Neuronal stem cell (in vitro differentiated cells): ENCODE measurements around the gene TNFSF15.

Experiments
- DNase-seq: peaks from one replicate; pipeline ENCODE4 v3.0.0-alpha.2; 2013; ENCODE audit warnings: low spot score
- H2AFZ ChIP-seq: one replicate; pipeline ENCODE4 v1.6.1; 2013; ENCODE audit warnings: mild to moderate bottlenecking, low read length, inconsistent platforms
- H2AK5ac ChIP-seq: 2 replicates; pipeline ENCODE4 v1.6.1; 2013; ENCODE audit warnings: low read depth, mild to moderate bottlenecking, inconsistent platforms, low read length, moderate library complexity, mixed read lengths
- H2BK120ac ChIP-seq: 2 replicates; pipeline ENCODE4 v1.6.1; 2013; ENCODE audit warnings: low read depth, mild to moderate bottlenecking, inconsistent platforms, low read length, moderate library complexity, mixed read lengths
- H2BK12ac ChIP-seq: one replicate; pipeline ENCODE4 v1.6.1; 2013; ENCODE audit warnings: low read length, inconsistent platforms
- H2BK15ac ChIP-seq: 2 replicates; pipeline ENCODE4 v1.6.1; 2013; ENCODE audit warnings: mild to moderate bottlenecking, low read length, inconsistent platforms, mixed read lengths
- H2BK5ac ChIP-seq: one replicate; pipeline ENCODE4 v1.6.1; 2013; ENCODE audit warnings: inconsistent platforms, mild to moderate bottlenecking, low read length, moderate library complexity
- H3K14ac ChIP-seq: one replicate; pipeline ENCODE4 v1.6.1; 2013; ENCODE audit warnings: low read length, inconsistent platforms
- H3K18ac ChIP-seq: 2 replicates; pipeline ENCODE4 v1.6.1; 2013; ENCODE audit warnings: low read length, inconsistent platforms
- H3K23ac ChIP-seq: 2 replicates; pipeline ENCODE4 v1.6.1; 2013; ENCODE audit warnings: low read depth, mild to moderate bottlenecking, mixed read lengths, low read length, inconsistent platforms; ENCODE audit not compliant: poor library complexity
- H3K27ac ChIP-seq: replicated peaks from 3 replicates; pipeline ENCODE4 v1.5.1; 2013; ENCODE audit warnings: low read length, inconsistent platforms
- H3K27me3 ChIP-seq, 3 experiments: 2 replicates each; pipeline ENCODE4 v1.6.1; 2013; ENCODE audit warnings: low read length in 3 of 3, mild to moderate bottlenecking in 2 of 3, inconsistent platforms in 1 of 3, low read depth in 1 of 3, mixed read lengths in 1 of 3, moderate library complexity in 1 of 3; ENCODE audit not compliant: control insufficient read depth in 3 of 3, insufficient read depth in 3 of 3
- H3K36me3 ChIP-seq, 2 donors: replicated peaks in 1 of 2; 2 replicates each; pipeline ENCODE4 v1.6.1; 2013; ENCODE audit warnings: low read length in 2 of 2; ENCODE audit not compliant: control insufficient read depth in 2 of 2, insufficient read depth in 2 of 2
- H3K4ac ChIP-seq: 2 replicates; pipeline ENCODE4 v1.6.1; 2013; ENCODE audit warnings: inconsistent platforms, mild to moderate bottlenecking, low read length, moderate library complexity
- H3K4me1 ChIP-seq, 2 donors: 1 replicate in 1 of 2; 2 replicates in 1 of 2; pipeline ENCODE4 v1.6.1; 2013; ENCODE audit warnings: low read length in 2 of 2, low read depth in 1 of 2; ENCODE audit not compliant: control insufficient read depth in 2 of 2, insufficient read depth in 1 of 2
- H3K4me2 ChIP-seq: one replicate; pipeline ENCODE4 v1.6.1; 2013; ENCODE audit warnings: mild to moderate bottlenecking, low read length, inconsistent platforms; ENCODE audit not compliant: insufficient read depth, poor library complexity, severe bottlenecking
- H3K4me3 ChIP-seq, 2 donors: 2 replicates each; pipeline ENCODE4 v1.5.1; 2013; ENCODE audit warnings: low read length in 2 of 2, mild to moderate bottlenecking in 2 of 2, inconsistent platforms in 1 of 2, moderate library complexity in 1 of 2
- H3K79me1 ChIP-seq: one replicate; pipeline ENCODE4 v1.6.1; 2013; ENCODE audit warnings: low read depth, mild to moderate bottlenecking, inconsistent platforms, low read length, moderate library complexity
- H3K9ac ChIP-seq: one replicate; pipeline ENCODE4 v1.6.1; 2013; ENCODE audit warnings: mild to moderate bottlenecking, low read depth, low read length, inconsistent platforms; ENCODE audit not compliant: poor library complexity
- H3K9me3 ChIP-seq, 2 donors: replicated peaks in 1 of 2; 2 replicates each; pipeline versions ENCODE3 to v1.6.1; 2013; ENCODE audit warnings: low read length in 2 of 2, mild to moderate bottlenecking in 2 of 2, inconsistent platforms in 1 of 2, low read depth in 1 of 2, mixed read lengths in 1 of 2, moderate library complexity in 1 of 2; ENCODE audit not compliant: control insufficient read depth in 2 of 2, insufficient read depth in 1 of 2
- H4K8ac ChIP-seq: one replicate; pipeline ENCODE4 v1.6.1; 2013; ENCODE audit warnings: low read depth, mild to moderate bottlenecking, inconsistent platforms, low read length, moderate library complexity
- H4K91ac ChIP-seq: one replicate; pipeline ENCODE4 v1.6.1; 2013; ENCODE audit warnings: low read length, low read depth, mild to moderate bottlenecking, inconsistent platforms; ENCODE audit not compliant: poor library complexity
- WGBS, 2 donors: extraction: QIAGEN DNeasy Blood & Tissue Kit; methylation state at CpG; one replicate each; pipeline ENCODE4 v1.1.7; 2013; ENCODE audit warnings: missing lambda C conversion rate in 2 of 2, mixed read lengths in 1 of 2; ENCODE audit not compliant: insufficient read length in 2 of 2, insufficient replicate concordance in 1 of 2; ENCODE audit errors: extremely low coverage in 2 of 2; 5-methylcytosine and 5-hydroxymethylcytosine counted together

TNFSF15 gene

GRCh38 chr9:114849450-114849849 is 43.6 kb upstream of the TNFSF15 start:
- H3K79me1 ChIP-seq: no peaks in the 10 kb centered on the region
- H3K4me1 ChIP-seq: peaks cover 0 to 3% of the 10 kb centered on the region in 2 donors
- no peak overlapping the region for H2BK120ac ChIP-seq
- no peak for DNase-seq
- no peaks in the 10 kb centered on the region for H3K9me3 ChIP-seq
- H3K36me3 ChIP-seq: no peaks in the 10 kb centered on the region
- no peak overlapping the region for H2AFZ ChIP-seq
- H3K27ac ChIP-seq: no peak overlapping the region
- H3K14ac ChIP-seq: no peak overlapping the region
- H3K4me3 ChIP-seq: no peak overlapping the region
- no peak overlapping the region for H3K23ac ChIP-seq
- no peak overlapping the region for H3K4ac ChIP-seq
- no peak overlapping the region for H3K9ac ChIP-seq
- no peak overlapping the region for H2BK15ac ChIP-seq
- no peak overlapping the region for H3K4me2 ChIP-seq
- H2BK5ac ChIP-seq: no peak overlapping the region
- H4K91ac ChIP-seq: no peak overlapping the region
- no peak overlapping the region for H2BK12ac ChIP-seq
- no CpG with 5 or more reads among the region's 2 CpGs for WGBS, 2 donors
- H3K18ac ChIP-seq: no peak overlapping the region
- no peak overlapping the region for H4K8ac ChIP-seq
- H2AK5ac ChIP-seq: no peak overlapping the region
- H3K27me3 ChIP-seq: no peaks in the 10 kb centered on the region

GRCh38 chr9:114847492-114848417 is 41.9 kb upstream of the TNFSF15 start:
- WGBS, 2 donors: no CpG with 5 or more reads among the region's 4 CpGs
- H3K36me3 ChIP-seq: no peaks in the 10 kb centered on the region
- no peak overlapping the region for H2BK12ac ChIP-seq

GRCh38 chr9:114845373-114845772 is 39.5 kb upstream of the TNFSF15 start:
- H3K9ac ChIP-seq: no peak overlapping the region
- H3K9me3 ChIP-seq: no peaks in the 10 kb centered on the region
- no peak overlapping the region for H3K4ac ChIP-seq
- no peaks in the 10 kb centered on the region for H3K79me1 ChIP-seq
- H3K18ac ChIP-seq: no peak overlapping the region
- no peak overlapping the region for H3K4me3 ChIP-seq
- DNase-seq: no peak
- H4K91ac ChIP-seq: no peak overlapping the region
- no peak overlapping the region for H2BK5ac ChIP-seq
- H3K4me1 ChIP-seq: no peaks in the 10 kb centered on the region
- no peaks in the 10 kb centered on the region for H3K27me3 ChIP-seq
- no peak overlapping the region for H2BK15ac ChIP-seq
- no peak overlapping the region for H3K4me2 ChIP-seq
- no peak overlapping the region for H3K14ac ChIP-seq
- no peak overlapping the region for H2AK5ac ChIP-seq
- no CpG with 5 or more reads among the region's 5 CpGs for whole genome bisulfite sequencing, 2 donors
- no peak overlapping the region for H2BK120ac ChIP-seq
- H3K27ac ChIP-seq: no peak overlapping the region
- no peak overlapping the region for H4K8ac ChIP-seq
- H2AFZ ChIP-seq: no peak overlapping the region
- no peak overlapping the region for H2BK12ac ChIP-seq
- no peaks in the 10 kb centered on the region for H3K36me3 ChIP-seq
- no peak overlapping the region for H3K23ac ChIP-seq

More at GRCh38 chr9:114847492-114848417, 41.9 kb upstream of the TNFSF15 start:
- H3K4me3 ChIP-seq: no peak overlapping the region
- peaks cover 0 to 3% of the 10 kb centered on the region in 2 donors for H3K4me1 ChIP-seq
- no peak overlapping the region for H3K4me2 ChIP-seq
- H3K27ac ChIP-seq: no peak overlapping the region
- no peaks in the 10 kb centered on the region for H3K79me1 ChIP-seq
- H4K8ac ChIP-seq: no peak overlapping the region
- no peak overlapping the region for H3K14ac ChIP-seq
- H3K23ac ChIP-seq: no peak overlapping the region
- H3K9me3 ChIP-seq: no peaks in the 10 kb centered on the region
- DNase-seq: no peak
- H4K91ac ChIP-seq: no peak overlapping the region
- no peak overlapping the region for H2AFZ ChIP-seq
- H3K18ac ChIP-seq: no peak overlapping the region
- no peak overlapping the region for H2AK5ac ChIP-seq
- no peak overlapping the region for H2BK15ac ChIP-seq
- no peak overlapping the region for H2BK120ac ChIP-seq
- no peak overlapping the region for H2BK5ac ChIP-seq
- no peak overlapping the region for H3K4ac ChIP-seq
- no peak overlapping the region for H3K9ac ChIP-seq
- no peaks in the 10 kb centered on the region for H3K27me3 ChIP-seq

DNA sequence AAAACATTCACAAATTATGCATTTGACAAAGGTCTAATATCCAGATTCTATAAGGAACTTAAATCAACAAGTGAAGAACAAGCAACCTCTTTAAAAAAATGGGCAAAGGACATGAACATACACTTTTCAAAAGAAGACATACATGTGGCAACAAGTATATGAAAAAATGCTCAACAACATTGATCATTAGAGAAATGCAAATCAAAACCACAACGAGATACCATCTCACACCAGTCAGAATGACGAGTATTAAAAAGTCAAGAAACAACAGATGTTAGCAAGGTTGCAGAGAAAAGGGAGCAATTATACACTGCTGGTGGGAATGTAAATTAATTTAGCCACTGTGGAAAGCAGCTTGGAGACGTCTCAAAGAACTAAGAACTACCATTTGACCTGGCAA is 38.9 kb upstream of the TNFSF15 start:
- Histone ChIP-seq H3K9ac (no peak overlapping the region), H3K4ac (no peak overlapping the region), H4K91ac (no peak overlapping the region), H3K79me1 (no peaks in the 10 kb centered on the region), H3K14ac (no peak overlapping the region), H3K4me1 (no peaks in the 10 kb centered on the region), H3K36me3 (no peaks in the 10 kb centered on the region), H3K4me2 (no peak overlapping the region), H2BK12ac (no peak overlapping the region), H4K8ac (no peak overlapping the region), H3K4me3 (no peak overlapping the region), H2BK120ac (no peak overlapping the region), H3K9me3 (peaks cover 0 to under 1% of the 10 kb centered on the region in 2 donors), H3K23ac (no peak overlapping the region), H2BK15ac (no peak overlapping the region), H3K27me3 (no peaks in the 10 kb centered on the region), H2AK5ac (no peak overlapping the region), H2BK5ac (no peak overlapping the region), H3K27ac (no peak overlapping the region), H3K18ac (no peak overlapping the region), H2AFZ (no peak overlapping the region)
- WGBS, 2 donors: no CpG with 5 or more reads among the region's 3 CpGs
- no peak for DNase-seq
